ENCODE data around the gene KCTD5.
"Not testable (repeated sequence)": the region's sequence is repeated elsewhere in the genome, so short reads cannot be mapped to it uniquely, and the experiment has no call there.

Gene KCTD5

DNA sequence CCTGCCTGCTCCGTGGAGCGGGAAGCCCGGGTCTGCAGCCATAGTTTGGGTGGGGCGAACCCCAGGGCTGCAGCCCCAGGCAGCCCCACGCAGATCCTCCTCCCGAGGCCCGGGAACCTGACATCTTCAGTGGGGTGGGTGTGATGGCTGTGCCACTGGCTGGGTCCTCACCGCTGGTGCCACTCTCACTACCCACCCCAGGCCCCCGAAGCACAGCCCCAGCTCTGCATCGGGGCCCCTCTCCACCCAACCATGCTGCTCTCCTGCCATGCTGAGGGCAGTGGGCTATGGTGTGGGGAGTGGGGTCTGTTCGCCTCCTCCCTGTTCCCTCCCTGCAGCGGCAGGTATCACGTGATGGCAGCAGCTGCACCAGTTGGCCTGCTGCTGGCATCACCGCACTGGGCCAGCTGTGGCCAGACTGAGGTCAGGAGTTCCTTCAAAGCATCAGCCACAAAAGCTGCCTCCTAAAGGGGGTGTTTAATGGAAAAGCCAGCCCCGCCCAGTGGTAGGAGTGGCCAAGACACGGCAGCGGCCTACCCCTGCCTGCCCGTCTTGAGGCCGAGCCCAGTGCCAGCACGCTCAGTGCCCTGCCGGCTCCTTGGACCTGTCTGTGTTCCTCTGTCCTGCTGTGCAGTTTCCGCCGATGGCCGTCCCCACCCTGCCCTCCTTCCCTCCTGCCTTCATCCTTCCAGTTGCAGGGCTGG, 10.8 kb downstream of the KCTD5 start:
- TF ChIP-seq, protein P1, sequence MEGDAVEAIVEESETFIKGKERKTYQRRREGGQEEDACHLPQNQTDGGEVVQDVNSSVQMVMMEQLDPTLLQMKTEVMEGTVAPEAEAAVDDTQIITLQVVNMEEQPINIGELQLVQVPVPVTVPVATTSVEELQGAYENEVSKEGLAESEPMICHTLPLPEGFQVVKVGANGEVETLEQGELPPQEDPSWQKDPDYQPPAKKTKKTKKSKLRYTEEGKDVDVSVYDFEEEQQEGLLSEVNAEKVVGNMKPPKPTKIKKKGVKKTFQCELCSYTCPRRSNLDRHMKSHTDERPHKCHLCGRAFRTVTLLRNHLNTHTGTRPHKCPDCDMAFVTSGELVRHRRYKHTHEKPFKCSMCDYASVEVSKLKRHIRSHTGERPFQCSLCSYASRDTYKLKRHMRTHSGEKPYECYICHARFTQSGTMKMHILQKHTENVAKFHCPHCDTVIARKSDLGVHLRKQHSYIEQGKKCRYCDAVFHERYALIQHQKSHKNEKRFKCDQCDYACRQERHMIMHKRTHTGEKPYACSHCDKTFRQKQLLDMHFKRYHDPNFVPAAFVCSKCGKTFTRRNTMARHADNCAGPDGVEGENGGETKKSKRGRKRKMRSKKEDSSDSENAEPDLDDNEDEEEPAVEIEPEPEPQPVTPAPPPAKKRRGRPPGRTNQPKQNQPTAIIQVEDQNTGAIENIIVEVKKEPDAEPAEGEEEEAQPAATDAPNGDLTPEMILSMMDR (IDR thresholded peaks at IDR 0.05; ENCODE audit: insufficient read depth, missing control alignments), result no peak
- no peak for FAIRE-seq
- no peak for DNase-seq (ENCODE audit: insufficient read length, low spot score)

DNA sequence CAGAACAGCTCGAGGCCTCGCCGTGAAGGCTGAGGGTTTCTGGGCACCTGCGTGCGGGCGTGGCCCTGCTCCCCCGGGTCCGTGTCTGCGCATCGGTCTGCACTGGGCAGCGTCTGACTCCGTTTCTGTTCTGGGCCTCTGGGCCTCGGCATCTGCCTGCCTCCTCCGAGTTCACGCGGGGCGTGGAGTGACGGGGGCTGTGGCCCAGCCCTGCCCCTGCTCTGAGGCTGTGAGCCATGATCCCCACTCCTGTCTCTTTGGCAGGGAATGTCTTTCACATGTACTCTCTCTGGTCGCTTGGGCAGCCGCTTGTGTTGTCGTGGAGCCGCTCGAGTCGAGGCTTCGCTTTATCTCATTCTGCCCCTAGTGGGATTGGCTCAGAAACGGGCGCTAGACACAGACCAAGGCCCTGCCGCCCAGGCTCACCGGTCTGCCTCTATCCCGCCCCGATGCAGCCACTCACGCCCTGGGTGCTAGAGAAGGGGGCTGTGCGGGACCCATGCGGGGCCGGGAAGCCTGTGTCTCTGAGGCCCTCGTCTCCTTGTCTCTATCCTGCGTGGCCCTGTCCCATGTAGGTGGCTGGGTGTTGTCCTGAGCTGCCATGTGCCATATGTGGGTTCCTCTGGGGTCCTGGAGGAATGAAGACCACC, 14.4 kb downstream of the KCTD5 start:
- not testable (repeated sequence) for DNase-seq (ENCODE audit: insufficient read length, low spot score); FAIRE-seq

DNA sequence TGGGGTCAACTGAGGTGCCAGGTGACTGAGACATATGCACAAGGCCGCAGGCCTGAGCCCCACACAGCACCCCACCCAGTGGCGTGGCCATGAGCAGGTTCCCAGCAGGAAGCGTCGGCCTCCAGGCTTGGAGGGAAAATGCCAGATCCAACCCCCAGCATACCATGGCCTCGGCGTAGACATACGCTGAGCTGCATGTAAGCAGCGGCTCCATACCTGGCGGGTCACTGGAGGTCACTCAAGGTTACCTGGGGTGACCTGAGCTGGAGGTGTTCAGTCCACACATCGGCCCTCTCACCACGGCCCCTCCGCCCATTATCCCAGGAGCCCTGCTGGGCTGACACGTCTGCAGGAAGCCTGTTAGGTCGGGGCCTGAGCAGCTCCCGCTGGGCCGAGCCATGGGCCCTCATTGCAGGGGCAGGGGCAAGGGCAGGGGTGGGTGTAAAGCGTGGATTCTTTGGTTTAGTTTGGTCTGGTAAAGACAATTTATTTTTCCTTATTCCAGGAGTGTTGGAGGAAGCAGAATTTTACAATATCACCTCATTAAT, 15.2 kb downstream of the KCTD5 start:
- FAIRE-seq (no peak), DNase-seq (ENCODE audit: insufficient read length, low spot score) (no peak)
- TF ChIP-seq, protein P1 (IDR thresholded peaks at IDR 0.05; ENCODE audit: insufficient read depth, missing control alignments), result no peak

DNA sequence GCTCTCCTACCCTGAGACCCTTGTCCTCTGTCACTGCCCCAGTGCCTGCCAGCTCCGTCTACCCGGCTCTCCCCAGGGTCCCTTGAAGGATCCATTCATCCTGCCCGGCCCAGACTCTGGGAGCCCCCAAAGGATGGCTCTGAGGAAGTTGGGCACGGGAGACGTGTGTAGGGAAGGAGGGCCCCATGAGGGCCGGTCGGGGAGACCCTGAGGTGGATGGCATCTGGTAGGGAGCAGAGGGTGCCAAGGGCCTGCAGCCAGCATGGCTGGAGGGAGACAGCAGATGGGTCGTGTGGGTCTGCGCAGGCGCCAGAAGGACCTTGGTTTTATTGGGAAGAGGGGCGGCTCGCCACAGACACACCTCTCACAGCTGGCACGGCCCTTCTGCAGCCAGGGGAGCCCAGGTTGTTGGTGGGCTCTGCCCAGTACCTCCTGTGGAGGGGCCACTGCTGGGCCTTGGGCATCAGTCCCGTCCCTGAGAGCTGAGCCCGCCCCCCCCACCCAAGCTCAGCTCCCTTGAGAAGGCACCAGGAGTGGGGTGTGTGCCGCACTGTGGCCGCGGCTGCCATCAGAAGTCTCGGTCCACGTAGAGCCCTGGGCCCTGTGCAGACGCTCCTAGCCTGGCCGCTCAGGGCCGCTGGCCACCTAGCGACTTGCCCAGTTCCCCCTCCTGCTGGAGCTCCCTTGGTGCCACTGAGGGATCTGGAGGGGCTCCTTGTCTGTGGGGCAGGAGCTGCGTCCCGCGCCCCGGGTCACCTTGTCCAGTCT, 16.0 kb downstream of the KCTD5 start:
- FAIRE-seq (no peak), DNase-seq (ENCODE audit: insufficient read length, low spot score) (no peak)
- TF ChIP-seq, protein P1 (IDR thresholded peaks at IDR 0.05; ENCODE audit: insufficient read depth, missing control alignments), result no peak

DNA sequence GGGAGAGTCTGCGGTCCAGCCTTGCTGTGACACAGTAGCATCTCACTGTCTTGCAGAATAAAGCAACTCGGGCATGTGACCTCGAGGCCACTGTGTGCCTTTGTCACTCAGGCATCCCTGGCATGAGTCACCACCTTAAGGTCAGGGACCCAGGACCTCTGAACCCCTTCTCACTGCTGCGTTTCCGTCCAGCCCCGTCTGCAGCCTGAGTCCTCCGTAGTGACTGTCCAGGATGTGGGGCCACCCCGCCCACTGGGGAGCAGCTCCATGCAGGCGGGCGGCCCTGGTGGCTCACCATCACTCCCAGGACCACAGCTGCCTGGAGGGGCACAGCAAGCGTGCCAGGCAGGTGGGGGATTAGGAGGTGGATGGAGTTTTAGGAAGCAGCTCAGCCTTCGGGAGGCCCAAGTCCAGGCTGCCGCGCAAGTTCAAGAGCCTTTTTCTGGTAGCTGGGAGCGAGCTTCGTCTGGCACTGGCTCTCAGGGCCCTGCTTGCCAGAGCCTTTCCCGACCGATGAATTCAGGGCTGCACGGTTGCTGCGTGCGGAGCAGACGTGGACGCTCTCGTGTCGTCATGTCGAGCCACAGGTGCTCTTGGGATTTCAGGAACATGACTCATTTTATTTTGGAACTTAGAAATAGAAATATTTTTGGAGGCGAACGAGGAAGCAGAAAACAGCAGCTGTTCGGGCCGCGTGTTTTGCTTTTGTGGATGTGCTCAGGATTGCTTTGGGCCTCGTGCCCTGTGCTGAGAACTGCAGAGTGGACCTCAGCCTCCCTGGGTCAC, 16.8 kb downstream of the KCTD5 start:
- no peak for FAIRE-seq
- DNase-seq (ENCODE audit: insufficient read length, low spot score), result no peak
- TF ChIP-seq, protein P1 (IDR thresholded peaks at IDR 0.05; ENCODE audit: insufficient read depth, missing control alignments), result no peak

DNA sequence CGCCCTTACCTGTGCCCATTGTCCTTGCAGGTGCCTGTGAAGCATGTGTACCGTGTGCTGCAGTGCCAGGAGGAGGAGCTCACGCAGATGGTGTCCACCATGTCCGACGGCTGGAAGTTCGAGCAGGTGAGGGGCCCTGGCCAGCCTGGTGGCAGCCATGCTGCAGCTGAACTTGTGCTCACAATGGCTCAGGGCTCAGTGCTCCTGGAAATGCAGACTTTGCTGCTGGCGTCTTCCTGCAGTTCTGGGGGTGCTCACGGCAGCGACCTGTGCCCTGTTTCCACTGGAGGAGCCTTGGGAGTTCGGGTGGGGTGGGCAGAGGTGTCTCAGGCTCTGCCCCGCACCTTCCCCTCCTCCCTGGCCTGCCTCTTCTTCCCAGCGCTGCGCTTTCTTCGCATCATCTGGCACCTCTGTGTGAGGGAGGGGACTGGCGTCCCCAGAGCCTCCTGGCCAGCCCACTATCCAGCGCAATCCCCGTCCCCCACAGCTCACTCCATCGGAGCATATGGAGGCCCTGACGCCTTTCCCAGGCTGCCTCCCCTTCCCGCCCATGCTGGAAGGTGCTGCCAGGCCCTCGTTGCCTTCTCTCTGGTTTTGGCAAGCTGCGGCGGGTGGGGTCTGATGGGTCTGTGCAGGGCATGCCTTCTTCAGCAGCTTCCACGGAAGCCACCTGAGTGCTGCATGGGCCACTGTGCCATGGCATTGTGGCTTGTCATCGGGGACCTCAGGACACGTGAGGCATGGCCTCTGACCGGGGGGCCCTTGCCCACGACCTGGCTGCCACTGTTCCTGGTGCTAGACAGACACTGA, 17.7 kb downstream of the KCTD5 start:
- no peak for FAIRE-seq
- TF ChIP-seq, protein P1 (IDR thresholded peaks at IDR 0.05; ENCODE audit: insufficient read depth, missing control alignments), result no peak
- no peak for DNase-seq (ENCODE audit: insufficient read length, low spot score)
